ENCODE results near the gene STIP1.

STIP1 gene

DNA sequence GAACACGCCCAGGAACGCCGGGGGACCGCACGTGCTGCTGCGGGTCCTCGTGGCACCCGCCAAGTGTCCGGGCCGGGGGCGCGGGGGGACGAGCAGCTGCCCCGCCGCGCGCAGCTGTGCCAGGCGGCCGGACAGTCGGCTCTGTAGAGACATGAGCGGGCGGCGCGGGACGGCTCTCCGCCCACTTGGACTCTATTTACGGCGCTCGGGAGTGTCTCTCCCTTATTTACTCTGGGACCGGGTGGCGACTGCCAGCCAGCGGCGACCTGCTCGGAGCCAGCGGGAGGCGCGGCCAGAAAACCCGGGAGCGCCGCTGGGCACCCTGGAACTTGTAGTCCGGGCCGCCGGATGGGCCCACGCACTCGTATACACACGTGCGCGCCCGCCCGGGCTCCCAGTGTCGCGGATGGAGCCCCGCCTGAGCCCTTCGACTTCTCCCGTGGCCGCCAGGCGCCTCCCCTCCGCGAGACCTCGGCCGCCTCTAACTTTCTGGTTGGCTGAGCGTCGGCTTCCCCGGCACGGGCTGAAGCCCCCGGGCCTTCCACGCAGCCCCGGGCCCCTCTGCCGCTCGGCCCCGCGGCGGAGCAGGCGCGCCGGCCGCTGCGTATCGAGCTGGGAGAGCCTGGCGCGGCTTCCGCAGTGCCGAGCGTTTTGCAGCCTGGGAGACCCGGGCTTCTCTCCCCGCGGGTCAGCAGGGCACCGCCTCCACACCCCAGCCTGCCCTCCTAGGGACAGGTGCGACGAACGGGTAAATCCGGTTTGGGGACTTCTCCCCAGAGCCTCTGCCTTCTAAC, 19.9 kb upstream of the STIP1 start, which contains the start of gene MACROD1:
Gene MACROD1 (minus strand): TSS at position 272 of the 794 bp plus-strand sequence. CDS start 119 bp downstream, at position 153.
- H3K4me3 ChIP-seq (ENCODE audit: low read depth, low read length) = peak within 1 kb of the TSS; percentile 63
- TF ChIP-seq, protein P1, sequence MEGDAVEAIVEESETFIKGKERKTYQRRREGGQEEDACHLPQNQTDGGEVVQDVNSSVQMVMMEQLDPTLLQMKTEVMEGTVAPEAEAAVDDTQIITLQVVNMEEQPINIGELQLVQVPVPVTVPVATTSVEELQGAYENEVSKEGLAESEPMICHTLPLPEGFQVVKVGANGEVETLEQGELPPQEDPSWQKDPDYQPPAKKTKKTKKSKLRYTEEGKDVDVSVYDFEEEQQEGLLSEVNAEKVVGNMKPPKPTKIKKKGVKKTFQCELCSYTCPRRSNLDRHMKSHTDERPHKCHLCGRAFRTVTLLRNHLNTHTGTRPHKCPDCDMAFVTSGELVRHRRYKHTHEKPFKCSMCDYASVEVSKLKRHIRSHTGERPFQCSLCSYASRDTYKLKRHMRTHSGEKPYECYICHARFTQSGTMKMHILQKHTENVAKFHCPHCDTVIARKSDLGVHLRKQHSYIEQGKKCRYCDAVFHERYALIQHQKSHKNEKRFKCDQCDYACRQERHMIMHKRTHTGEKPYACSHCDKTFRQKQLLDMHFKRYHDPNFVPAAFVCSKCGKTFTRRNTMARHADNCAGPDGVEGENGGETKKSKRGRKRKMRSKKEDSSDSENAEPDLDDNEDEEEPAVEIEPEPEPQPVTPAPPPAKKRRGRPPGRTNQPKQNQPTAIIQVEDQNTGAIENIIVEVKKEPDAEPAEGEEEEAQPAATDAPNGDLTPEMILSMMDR (IDR thresholded peaks at IDR 0.05; ENCODE audit: low read depth, low read length) = no peak
- DNase-seq (ENCODE audit: low read depth, low spot score) = peak; percentile 71
- in situ Hi-C loops (cut with HindIII; ENCODE audit: low sequenced_read_pairs) = loop anchor here (10.0 kb wide), 1 partner anchor 161 kb away; no protein-coding TSS in a partner anchor

DNA sequence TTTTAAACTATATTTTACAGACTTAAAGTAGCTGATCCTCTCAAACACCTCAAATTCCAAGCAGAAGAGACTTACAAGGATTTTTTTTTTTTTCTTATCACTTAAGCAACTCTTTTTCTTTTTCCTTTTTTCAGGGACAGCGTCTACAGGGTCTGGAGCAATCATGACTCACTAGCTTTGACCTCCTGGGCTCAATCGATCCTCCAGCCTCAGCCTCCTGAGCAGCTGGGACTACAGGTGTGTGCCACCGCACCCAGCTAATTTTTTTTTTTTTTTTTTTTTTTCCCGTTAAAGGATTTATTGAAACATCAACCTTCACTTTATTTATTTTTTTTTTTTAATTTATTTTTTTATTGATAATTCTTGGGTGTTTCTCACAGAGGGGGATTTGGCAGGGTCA, 15.6 kb upstream of the STIP1 start:
- TF ChIP-seq, protein P1 (IDR thresholded peaks at IDR 0.05; ENCODE audit: low read depth, low read length) = no peak
- in situ Hi-C loops (cut with HindIII; ENCODE audit: low sequenced_read_pairs) = no loop called here
- no peak overlapping the region for H3K4me3 ChIP-seq (ENCODE audit: low read depth, low read length)
- DNase-seq (ENCODE audit: low read depth, low spot score) = no peak

DNA sequence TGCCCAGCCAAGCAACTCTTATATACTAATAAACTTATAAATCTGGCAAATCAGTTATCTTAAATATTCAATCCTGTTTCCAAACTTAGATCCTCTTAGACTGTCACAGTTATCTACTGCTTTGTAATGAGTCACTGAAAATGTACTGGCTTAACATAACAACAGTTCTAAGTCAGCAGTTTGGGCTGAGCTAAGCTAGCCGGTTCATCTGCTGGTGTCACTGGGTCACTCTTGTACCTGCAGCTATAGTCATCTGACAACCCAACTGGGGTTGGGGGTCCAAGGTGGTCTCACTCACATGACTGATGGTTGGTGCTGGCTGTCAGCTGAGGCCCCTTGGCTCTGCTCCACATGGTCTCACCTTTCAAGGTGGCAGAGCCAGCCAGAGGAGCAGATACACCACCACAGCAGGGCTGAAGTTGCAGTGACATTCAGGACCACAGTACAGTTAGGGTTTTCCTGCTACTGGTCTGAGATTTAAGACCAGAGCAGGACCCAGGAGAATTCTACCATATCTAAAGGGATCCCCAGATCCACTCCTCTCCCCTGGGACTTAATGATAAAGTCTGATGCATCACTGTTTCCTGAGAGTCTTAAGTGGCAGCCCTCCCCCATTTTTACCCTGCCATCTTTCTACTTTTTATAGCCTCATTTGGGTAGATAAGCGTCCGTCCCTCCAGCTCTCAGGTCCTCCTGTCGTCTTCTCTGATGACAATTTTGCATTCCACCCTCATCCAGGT, 12.2 kb upstream of the STIP1 start:
- TF ChIP-seq, protein P1 (IDR thresholded peaks at IDR 0.05; ENCODE audit: low read depth, low read length) = no peak
- DNase-seq (ENCODE audit: low read depth, low spot score) = no peak
- H3K4me3 ChIP-seq (ENCODE audit: low read depth, low read length) = no peak overlapping the region
- in situ Hi-C loops (cut with HindIII; ENCODE audit: low sequenced_read_pairs) = no loop called here

DNA sequence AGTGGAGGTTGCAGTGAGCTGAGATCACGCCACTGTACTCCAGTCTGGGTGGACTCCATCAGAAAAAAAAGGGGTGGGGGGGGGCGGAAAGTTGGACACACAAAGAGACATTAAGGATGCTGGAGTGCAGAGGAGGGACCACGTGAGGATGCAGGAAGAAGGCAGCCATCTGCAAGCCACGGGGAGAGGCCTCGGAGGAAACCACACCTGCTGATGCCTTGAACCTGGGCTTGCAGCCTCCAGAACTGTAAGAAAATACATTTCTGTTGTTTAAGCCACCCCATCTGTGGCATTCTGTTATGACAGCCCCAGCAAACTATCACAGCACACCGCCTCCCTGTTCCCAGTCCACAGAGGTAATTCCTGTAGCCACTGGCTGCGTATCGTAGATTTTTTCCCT, 9.2 kb upstream of the STIP1 start:
- in situ Hi-C loops (cut with HindIII; ENCODE audit: low sequenced_read_pairs) = no loop called here
- no peak overlapping the region for H3K4me3 ChIP-seq (ENCODE audit: low read depth, low read length)
- TF ChIP-seq, protein P1 (IDR thresholded peaks at IDR 0.05; ENCODE audit: low read depth, low read length) = no peak
- DNase-seq (ENCODE audit: low read depth, low spot score) = no peak

DNA sequence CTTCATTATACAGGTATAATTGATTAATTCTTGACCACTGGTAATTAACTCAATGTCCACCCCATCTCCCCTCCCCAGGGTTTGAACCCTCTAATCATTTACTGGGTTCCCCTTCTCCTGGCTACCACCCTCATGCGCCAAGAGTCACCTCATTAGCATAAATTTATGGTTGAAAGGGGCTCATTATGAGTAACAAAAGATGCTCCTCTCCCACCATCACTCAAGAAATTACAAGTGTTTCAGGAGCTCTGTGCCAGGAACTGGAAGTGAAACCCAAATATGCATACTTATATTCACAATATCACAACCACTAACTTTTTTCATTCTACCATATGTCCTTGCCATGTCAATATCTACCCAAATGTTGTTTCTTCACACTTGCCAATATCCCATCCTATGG, 7.8 kb upstream of the STIP1 start:
- TF ChIP-seq, protein P1 (IDR thresholded peaks at IDR 0.05; ENCODE audit: low read depth, low read length) = no peak
- in situ Hi-C loops (cut with HindIII; ENCODE audit: low sequenced_read_pairs) = no loop called here
- H3K4me3 ChIP-seq (ENCODE audit: low read depth, low read length) = no peak overlapping the region
- no peak for DNase-seq (ENCODE audit: low read depth, low spot score)

DNA sequence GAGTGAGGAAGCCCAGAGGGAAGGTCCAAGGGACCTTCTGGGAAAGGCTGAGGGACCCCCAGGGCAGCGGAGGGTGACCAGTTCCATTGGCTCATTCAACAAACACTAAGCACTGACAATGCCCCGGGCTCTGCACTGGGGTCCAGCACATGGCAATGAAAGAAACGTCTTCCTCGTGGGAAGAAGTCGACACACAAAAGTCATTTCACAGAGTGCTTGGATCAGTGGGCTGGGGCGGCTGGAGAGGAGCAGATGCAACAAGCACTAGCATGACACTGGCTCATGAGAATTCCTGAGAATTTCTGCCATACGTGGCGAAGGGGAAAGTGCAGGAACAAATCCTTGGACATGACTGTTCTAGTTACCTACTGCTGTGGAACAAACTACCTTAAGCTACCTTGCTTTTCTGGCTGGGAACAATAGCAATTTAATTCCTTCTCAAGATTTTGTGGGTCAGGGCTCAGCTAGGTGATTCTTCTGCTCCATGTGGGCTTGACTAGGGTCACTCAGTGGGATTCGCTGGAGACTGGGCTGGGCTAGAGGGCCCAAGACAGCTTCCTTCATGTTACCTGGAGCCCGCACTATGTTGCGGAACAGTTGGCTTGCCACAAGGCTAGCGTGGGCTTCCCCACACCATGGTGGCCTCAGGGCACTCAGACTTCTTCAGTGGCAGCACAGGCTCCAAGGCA, 6.9 kb upstream of the STIP1 start:
- TF ChIP-seq, protein P1 (IDR thresholded peaks at IDR 0.05; ENCODE audit: low read depth, low read length) = no peak
- DNase-seq (ENCODE audit: low read depth, low spot score) = no peak
- in situ Hi-C loops (cut with HindIII; ENCODE audit: low sequenced_read_pairs) = no loop called here
- no peak overlapping the region for H3K4me3 ChIP-seq (ENCODE audit: low read depth, low read length)

All from astrocyte of the spinal cord (primary cell).